ENCODE data around the gene MROH9. TPM values are rescaled to one million over a fixed set of nuclear protein-coding genes. Genes with fewer than 3 reads are reported as not detected.

MROH9 gene
- total and polyA plus RNA-seq, 10 donors: not detected

DNA sequence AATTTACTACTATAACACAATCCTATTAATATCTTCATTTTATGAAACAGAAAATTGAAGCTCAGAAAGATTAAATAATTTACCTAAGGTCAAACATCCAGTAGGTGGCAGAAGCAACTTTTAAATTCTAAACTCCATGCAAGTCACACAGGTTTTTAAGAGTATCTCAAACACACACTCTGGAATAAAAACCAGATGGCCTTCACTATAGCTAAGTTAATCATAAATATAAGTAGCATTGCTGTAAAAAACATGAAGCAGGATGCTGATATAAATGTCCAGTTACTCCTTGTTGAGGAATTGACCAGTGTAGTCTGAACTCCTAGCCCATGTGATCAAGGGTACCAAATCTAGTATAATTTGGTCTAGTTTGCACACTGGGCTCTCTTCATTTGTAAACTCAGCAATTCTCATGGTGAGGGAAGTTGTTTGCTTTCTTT lies 146.0 kb downstream of the MROH9 start:
- TF ChIP-seq POLR2A (IDR thresholded peaks at IDR 0.05): no peak
- TF ChIP-seq, protein P1, sequence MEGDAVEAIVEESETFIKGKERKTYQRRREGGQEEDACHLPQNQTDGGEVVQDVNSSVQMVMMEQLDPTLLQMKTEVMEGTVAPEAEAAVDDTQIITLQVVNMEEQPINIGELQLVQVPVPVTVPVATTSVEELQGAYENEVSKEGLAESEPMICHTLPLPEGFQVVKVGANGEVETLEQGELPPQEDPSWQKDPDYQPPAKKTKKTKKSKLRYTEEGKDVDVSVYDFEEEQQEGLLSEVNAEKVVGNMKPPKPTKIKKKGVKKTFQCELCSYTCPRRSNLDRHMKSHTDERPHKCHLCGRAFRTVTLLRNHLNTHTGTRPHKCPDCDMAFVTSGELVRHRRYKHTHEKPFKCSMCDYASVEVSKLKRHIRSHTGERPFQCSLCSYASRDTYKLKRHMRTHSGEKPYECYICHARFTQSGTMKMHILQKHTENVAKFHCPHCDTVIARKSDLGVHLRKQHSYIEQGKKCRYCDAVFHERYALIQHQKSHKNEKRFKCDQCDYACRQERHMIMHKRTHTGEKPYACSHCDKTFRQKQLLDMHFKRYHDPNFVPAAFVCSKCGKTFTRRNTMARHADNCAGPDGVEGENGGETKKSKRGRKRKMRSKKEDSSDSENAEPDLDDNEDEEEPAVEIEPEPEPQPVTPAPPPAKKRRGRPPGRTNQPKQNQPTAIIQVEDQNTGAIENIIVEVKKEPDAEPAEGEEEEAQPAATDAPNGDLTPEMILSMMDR (IDR thresholded peaks at IDR 0.05 in 8 of 11, conservative IDR thresholded peaks at IDR 0.05 in 3 of 11): peak in 3 of 11 experiments; percentile 10 to 24 (median 21)
- H3K27me3 ChIP-seq (replicated peaks in 1 of 7): no peaks in the 10 kb centered on the region
- no peak overlapping the region for H3K4me3 ChIP-seq
- no peaks in the 10 kb centered on the region for H3K4me1 ChIP-seq
- no peak for DNase-seq
- peaks cover 0 to 4% (median 0%) of the 10 kb centered on the region in 8 donors for H3K9me3 ChIP-seq
- intact Hi-C loops (cut with DNase I; ENCODE audit: low total_unique reads): loop anchor here (10.0 kb wide), 1 partner anchor 123 kb away; no protein-coding TSS in a partner anchor
- H3K36me3 ChIP-seq: no peaks in the 10 kb centered on the region
- no peak overlapping the region for H3K27ac ChIP-seq

DNA sequence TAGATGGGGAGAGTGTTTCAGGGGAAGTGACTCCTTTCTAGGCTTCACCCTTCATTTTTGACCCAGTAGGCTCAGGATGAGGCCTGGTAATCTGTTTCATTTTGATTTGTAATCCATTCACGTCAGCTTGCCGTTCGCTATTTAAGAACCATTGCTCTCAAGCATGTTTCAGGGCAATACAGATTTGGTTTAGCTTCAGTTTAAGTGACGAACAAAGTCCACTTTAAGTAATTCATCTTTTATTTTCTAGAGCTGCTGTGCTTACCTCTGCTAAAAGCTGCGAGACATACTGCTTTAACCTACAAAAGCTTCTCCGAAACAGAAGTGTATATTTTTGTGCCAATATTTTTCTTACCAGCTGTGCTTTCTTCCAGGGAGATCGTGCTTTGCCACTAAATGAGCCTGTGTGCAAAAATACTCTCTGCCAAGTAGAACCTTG lies 146.4 kb downstream of the MROH9 start:
- no peak overlapping the region for H3K27ac ChIP-seq
- intact Hi-C loops (cut with DNase I; ENCODE audit: low total_unique reads): loop anchor here (10.0 kb wide), 1 partner anchor 123 kb away; no protein-coding TSS in a partner anchor
- DNase-seq: no peak

DNA sequence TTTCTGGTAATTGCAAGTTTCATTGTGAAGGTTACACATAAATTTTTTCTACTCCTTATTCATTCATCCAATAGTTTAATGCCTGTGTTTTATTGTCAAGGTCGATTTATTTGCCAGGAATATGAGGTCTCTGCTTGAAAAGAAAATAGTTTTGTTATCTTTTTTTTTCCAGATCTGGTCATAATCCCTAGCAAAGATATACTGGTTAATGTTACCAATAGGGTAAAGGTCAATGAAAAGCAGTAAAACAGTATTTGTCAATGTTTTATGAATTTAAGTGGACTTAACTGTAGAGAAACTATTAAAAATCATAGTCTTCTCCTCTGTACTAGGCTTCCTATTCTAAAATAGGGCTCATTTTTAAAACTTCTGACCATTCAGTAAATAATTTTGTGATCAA lies 147.3 kb downstream of the MROH9 start:
- 51 to 75% (median 59%) methylated on average over 1 of the region's 1 CpG for WGBS, 5 donors
- intact Hi-C loops (cut with DNase I; ENCODE audit: low total_unique reads): loop anchor here (10.0 kb wide), 1 partner anchor 122 kb away; no protein-coding TSS in a partner anchor

More for the DNA sequence above, 146.4 kb downstream of the MROH9 start:
- Histone ChIP-seq H3K9me3 (peaks cover 0 to 4% (median 0%) of the 10 kb centered on the region in 8 donors), H3K4me3 (no peak overlapping the region), H3K27me3 (replicated peaks in 1 of 7) (no peaks in the 10 kb centered on the region), H3K36me3 (no peaks in the 10 kb centered on the region), H3K4me1 (no peaks in the 10 kb centered on the region)
- WGBS, 5 donors: 86 to 93% (median 88%) methylated on average over 7 of the region's 7 CpGs
- TF ChIP-seq, protein P1 (IDR thresholded peaks at IDR 0.05 in 8 of 11, conservative IDR thresholded peaks at IDR 0.05 in 3 of 11): no peak
- no peak for TF ChIP-seq POLR2A (IDR thresholded peaks at IDR 0.05)

DNA sequence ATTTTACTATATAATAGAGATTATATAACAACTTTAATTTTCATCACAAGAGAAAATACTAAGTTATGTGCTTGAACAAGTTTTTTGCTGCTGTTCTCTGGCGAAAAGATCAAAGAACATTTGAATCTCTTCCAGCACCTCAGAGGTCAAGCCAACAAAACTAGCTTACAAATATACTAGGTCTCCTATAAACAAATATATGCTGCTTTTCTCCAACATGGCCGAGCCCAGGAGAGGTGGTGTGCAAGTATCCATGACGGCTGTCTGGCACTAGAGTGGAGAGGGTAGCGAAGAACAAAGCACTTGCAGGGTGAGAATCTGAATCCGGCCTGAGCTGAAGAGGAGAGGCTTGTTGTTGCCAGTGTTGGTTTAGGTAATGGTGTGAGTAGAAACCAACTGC lies 147.9 kb downstream of the MROH9 start:
- intact Hi-C loops (cut with DNase I; ENCODE audit: low total_unique reads): loop anchor here (10.0 kb wide), 1 partner anchor 122 kb away; no protein-coding TSS in a partner anchor
- H3K4me1 ChIP-seq: no peaks in the 10 kb centered on the region
- no peak overlapping the region for H3K4me3 ChIP-seq
- H3K27ac ChIP-seq: no peak overlapping the region
- 81 to 95% (median 88%) methylated on average over 5 of the region's 5 CpGs for WGBS, 5 donors
- TF ChIP-seq, protein P1 (IDR thresholded peaks at IDR 0.05 in 8 of 11, conservative IDR thresholded peaks at IDR 0.05 in 3 of 11): no peak
- TF ChIP-seq POLR2A (IDR thresholded peaks at IDR 0.05): no peak
- no peak for TF ChIP-seq POLR2AphosphoS5 (IDR thresholded peaks at IDR 0.05)
- no peak for DNase-seq
- H3K36me3 ChIP-seq: no peaks in the 10 kb centered on the region
- H3K27me3 ChIP-seq (replicated peaks in 1 of 7): no peaks in the 10 kb centered on the region
- no peaks in the 10 kb centered on the region for H3K9me3 ChIP-seq

More for the DNA sequence above, 147.3 kb downstream of the MROH9 start:
- H3K9me3 ChIP-seq: peaks cover 0 to 2% (median 0%) of the 10 kb centered on the region in 8 donors
- DNase-seq: no peak
- no peaks in the 10 kb centered on the region for H3K27me3 ChIP-seq (replicated peaks in 1 of 7)
- H3K36me3 ChIP-seq: no peaks in the 10 kb centered on the region
- H3K4me3 ChIP-seq: no peak overlapping the region
- no peaks in the 10 kb centered on the region for H3K4me1 ChIP-seq
- TF ChIP-seq POLR2AphosphoS5 (IDR thresholded peaks at IDR 0.05) (no peak), POLR2A (IDR thresholded peaks at IDR 0.05) (no peak)
- TF ChIP-seq, protein P1 (IDR thresholded peaks at IDR 0.05 in 8 of 11, conservative IDR thresholded peaks at IDR 0.05 in 3 of 11): no peak
- H3K27ac ChIP-seq: no peak overlapping the region
